Measurements from ENCODE around the gene KL. TPM values are rescaled to one million over a fixed set of nuclear protein-coding genes. Genes with fewer than 3 reads are reported as not detected.
A peak's percentile ranks its signal among the peaks of the same experiment; 100 is the strongest.

KL gene
- total and polyA plus RNA-seq, 2 experiments from 2014 or later = 0.03 TPM; not detected in 1

GRCh38 chr13:33060815-33061214, 44.6 kb downstream of the KL start (continued):
- TF ChIP-seq ETS1 (IDR thresholded peaks at IDR 0.05) = no peak
- no peak for TF ChIP-seq STAT1 (IDR thresholded peaks at IDR 0.05; ENCODE audit: unreplicated experiment)
- no peak for TF ChIP-seq JUNB (IDR thresholded peaks at IDR 0.05; ENCODE audit: unreplicated experiment)
- no peak for TF ChIP-seq CTCF (conservative IDR thresholded peaks at IDR 0.05; ENCODE audit: low read depth in 2 of 2)
- no peak for TF ChIP-seq NANOG (IDR thresholded peaks at IDR 0.05; ENCODE audit: borderline replicate concordance)
- TF ChIP-seq EZH2 (IDR thresholded peaks at IDR 0.05; ENCODE audit: low read depth, unreplicated experiment) = no peak

GRCh38 chr13:33066329-33066728, 50.1 kb downstream of the KL start:
- H3K36me3 ChIP-seq (ENCODE audit: insufficient read depth) = no peaks in the 10 kb centered on the region
- DNase-seq (ENCODE audit: low spot score) (peak; percentile 14), ATAC-seq (peak; percentile 39; the same call in 1 of the 3 replicates)
- H2AFZ ChIP-seq = peak overlapping the region; percentile 57; the same call in 1 of the 2 replicates
- Mint-ChIP-seq H3K9me3 (no peaks in the 10 kb centered on the region; the same call in 2 of the 3 replicates), H3K27me3 (ENCODE audit: insufficient read depth, low read depth, poor library complexity) (peaks cover 5% of the 10 kb centered on the region), H3K27ac (no peak overlapping the region), H3K4me1 (peaks cover 4% of the 10 kb centered on the region; the same call in 1 of the 3 replicates), H3K4me3 (no peak overlapping the region), H3K36me3 (ENCODE audit: low read depth) (no peaks in the 10 kb centered on the region)
- H3K4me3 ChIP-seq = no peak overlapping the region
- H3K9me2 ChIP-seq (ENCODE audit: insufficient read depth) = 0 out of 2 replicates have a peak, but pooled peaks cover 3% of the 10 kb centered on the region
- no peak overlapping the region for H3K27ac ChIP-seq (ENCODE audit: low read depth)
- no peaks in the 10 kb centered on the region for H3K79me2 ChIP-seq (replicated peaks; ENCODE audit: insufficient read depth)
- H3K27me3 ChIP-seq (ENCODE audit: insufficient read depth) = no peaks in the 10 kb centered on the region
- H3K4me1 ChIP-seq (ENCODE audit: insufficient read depth) = no peaks in the 10 kb centered on the region
- H3F3A ChIP-seq (replicated peaks; ENCODE audit: low read depth) = no peaks in the 10 kb centered on the region
- no peak overlapping the region for H3K4me2 ChIP-seq
- H4K20me1 ChIP-seq (replicated peaks; ENCODE audit: insufficient read depth) = no peaks in the 10 kb centered on the region
- TF ChIP-seq STAT1 (IDR thresholded peaks at IDR 0.05; ENCODE audit: unreplicated experiment) = no peak
- TF ChIP-seq CREB1 (CRISPR knock-in tag; IDR thresholded peaks at IDR 0.05; ENCODE audit: low read depth) = no peak
- no peak for TF ChIP-seq CTCF (conservative IDR thresholded peaks at IDR 0.05; ENCODE audit: low read depth in 2 of 2)
- no peak for TF ChIP-seq ETS1 (IDR thresholded peaks at IDR 0.05)
- TF ChIP-seq ZNF114 (CRISPR knock-in tag; IDR thresholded peaks at IDR 0.05) = no peak
- TF ChIP-seq NANOG (IDR thresholded peaks at IDR 0.05; ENCODE audit: borderline replicate concordance) = no peak
- no peak for TF ChIP-seq REST (IDR thresholded peaks at IDR 0.05; ENCODE audit: unreplicated experiment)
- TF ChIP-seq POLR2AphosphoS5 (IDR thresholded peaks at IDR 0.05; ENCODE audit: low read depth) = no peak
- no peak for TF ChIP-seq JUNB (IDR thresholded peaks at IDR 0.05; ENCODE audit: unreplicated experiment)
- no peak for TF ChIP-seq ZNF331 (CRISPR knock-in tag; IDR thresholded peaks at IDR 0.05; ENCODE audit: low read depth)
- TF ChIP-seq EZH2phosphoT487 (IDR thresholded peaks at IDR 0.05; ENCODE audit: unreplicated experiment) = no peak
